22Rv1 (cell line): ENCODE results near the gene IL33.

Experiments used
- CTCF ChIP-seq: fragments of 450-650 bp; IDR thresholded peaks from 2 replicates; pipeline ENCODE4 v1.5.1; 2017; ENCODE audit warnings: mild to moderate bottlenecking
- ZFX ChIP-seq: fragments of 450-650 bp; IDR thresholded peaks from 2 replicates; pipeline ENCODE4 v1.6.1; 2017; ENCODE audit warnings: antibody characterized with exemption, borderline replicate concordance

GRCh38 chr9:6219981-6220380, 4.4 kb downstream of the IL33 start:
- TF ChIP-seq CTCF (no peak), ZFX (no peak)
